Prostate gland (tissue), 2 donors: ENCODE data around the gene CHI3L2.

ENCODE experiments used
- CTCF ChIP-seq, 4 experiments: fragments of 200-600 bp in 2 of 4; fragments of 450-650 bp in 2 of 4; sonication (generic) in 2 of 4; IDR thresholded peaks; 1 replicate in 3 of 4; 2 replicates in 1 of 4; pipeline ENCODE4 v1.5.1; 2016 to 2019; ENCODE audit warnings: antibody characterized with exemption in 4 of 4, mild to moderate bottlenecking in 2 of 4, moderate library complexity in 2 of 4
- POLR2A ChIP-seq: fragments of 450-650 bp; IDR thresholded peaks from one replicate; pipeline ENCODE4 v1.6.1; 2016; ENCODE audit warnings: antibody characterized with exemption, mild to moderate bottlenecking
- POLR2AphosphoS5 ChIP-seq: sonication (generic); formaldehyde crosslinking; IDR thresholded peaks from one replicate; pipeline ENCODE4 v1.6.1; 2017; ENCODE audit warnings: antibody characterized with exemption

GRCh38 chr1:111281411-111281810 lies 53.9 kb downstream of the CHI3L2 start:
- TF ChIP-seq POLR2A, result no peak
- no peak for TF ChIP-seq CTCF (IDR thresholded peaks at IDR 0.05)
- TF ChIP-seq POLR2AphosphoS5, result no peak
